Measurements from ENCODE around the gene POLR3E. TPM values are rescaled to one million over a fixed set of nuclear protein-coding genes. Genes with fewer than 3 reads are reported as not detected.

The POLR3E gene
- total RNA-seq, 2 experiments from 2014 or later, result 74.5 to 107 TPM

GRCh38 chr16:22257440-22257839 is 39.8 kb upstream of the POLR3E start:
- CTCF ChIA-PET (ENCODE audit: unreplicated experiment), result interaction anchor here (0.6 kb wide), 1 partner anchor 27 kb away, joined by 3 read pairs; no protein-coding TSS in a partner anchor
- peaks cover 91% of the 10 kb centered on the region for H3K36me3 ChIP-seq (ENCODE audit: insufficient read depth, low read length)

DNA sequence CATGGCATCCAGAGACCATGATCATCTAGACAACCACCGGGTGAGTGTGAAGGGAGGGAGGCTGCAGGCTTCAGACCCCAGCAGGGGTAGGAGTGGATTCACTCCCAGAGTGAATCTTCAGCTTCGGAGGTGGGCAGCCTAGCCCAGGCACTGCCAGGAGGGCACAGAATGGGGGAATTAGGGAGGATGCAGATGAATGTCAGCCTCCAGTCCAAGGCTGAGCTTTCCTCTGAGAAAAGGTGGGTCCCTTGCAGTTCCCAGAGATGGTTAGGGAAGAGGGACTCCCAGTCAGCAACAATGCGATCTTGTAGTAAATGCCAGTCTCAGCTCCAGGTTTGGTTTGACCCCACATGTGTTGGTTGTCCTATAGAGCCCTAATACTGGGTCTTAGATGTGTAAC is 36.7 kb upstream of the POLR3E start:
- intact Hi-C loops (cut with micrococcal nuclease; ENCODE audit: unreplicated experiment), result no loop called here
- no peaks in the 10 kb centered on the region for H4K20me1 ChIP-seq (ENCODE audit: insufficient read depth, low read length)
- no peak overlapping the region for H3K4me3 ChIP-seq (ENCODE audit: low read depth, low read length, poor library complexity, severe bottlenecking)
- H3K4me1 ChIP-seq (ENCODE audit: insufficient read depth, low read length, poor library complexity, severe bottlenecking), result no peaks in the 10 kb centered on the region
- no peak for DNase-seq (ENCODE audit: low spot score)
- H2AFZ ChIP-seq (ENCODE audit: low read length), result no peak overlapping the region
- no TSS peak for BruUV-seq (replicated peaks)
- no peak overlapping the region for H3K27ac ChIP-seq (ENCODE audit: low read depth, low read length, poor library complexity, severe bottlenecking)
- H3K9me2 ChIP-seq (ENCODE audit: insufficient read depth, low read length), result no peaks in the 10 kb centered on the region
- TF ChIP-seq EZH2phosphoT487 (IDR thresholded peaks at IDR 0.05; ENCODE audit: borderline replicate concordance, low read depth, low read length), result no peak
- TF ChIP-seq, protein P1, sequence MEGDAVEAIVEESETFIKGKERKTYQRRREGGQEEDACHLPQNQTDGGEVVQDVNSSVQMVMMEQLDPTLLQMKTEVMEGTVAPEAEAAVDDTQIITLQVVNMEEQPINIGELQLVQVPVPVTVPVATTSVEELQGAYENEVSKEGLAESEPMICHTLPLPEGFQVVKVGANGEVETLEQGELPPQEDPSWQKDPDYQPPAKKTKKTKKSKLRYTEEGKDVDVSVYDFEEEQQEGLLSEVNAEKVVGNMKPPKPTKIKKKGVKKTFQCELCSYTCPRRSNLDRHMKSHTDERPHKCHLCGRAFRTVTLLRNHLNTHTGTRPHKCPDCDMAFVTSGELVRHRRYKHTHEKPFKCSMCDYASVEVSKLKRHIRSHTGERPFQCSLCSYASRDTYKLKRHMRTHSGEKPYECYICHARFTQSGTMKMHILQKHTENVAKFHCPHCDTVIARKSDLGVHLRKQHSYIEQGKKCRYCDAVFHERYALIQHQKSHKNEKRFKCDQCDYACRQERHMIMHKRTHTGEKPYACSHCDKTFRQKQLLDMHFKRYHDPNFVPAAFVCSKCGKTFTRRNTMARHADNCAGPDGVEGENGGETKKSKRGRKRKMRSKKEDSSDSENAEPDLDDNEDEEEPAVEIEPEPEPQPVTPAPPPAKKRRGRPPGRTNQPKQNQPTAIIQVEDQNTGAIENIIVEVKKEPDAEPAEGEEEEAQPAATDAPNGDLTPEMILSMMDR (conservative IDR thresholded peaks at IDR 0.05; ENCODE audit: low read length), result no peak
- H3K79me2 ChIP-seq (ENCODE audit: insufficient read depth, low read depth, low read length), result no peaks in the 10 kb centered on the region
- no peak overlapping the region for H3K4me2 ChIP-seq (ENCODE audit: low read length)
- H3K36me3 ChIP-seq (ENCODE audit: insufficient read depth, low read length), result peaks cover 69% of the 10 kb centered on the region
- ChIA-PET POLR2A (no interaction called here), CTCF (ENCODE audit: unreplicated experiment) (no interaction called here)
- H3K9me3 ChIP-seq (ENCODE audit: low read length), result peaks cover 10% of the 10 kb centered on the region

More at GRCh38 chr16:22257440-22257839, 39.8 kb upstream of the POLR3E start:
- H3K4me3 ChIP-seq (ENCODE audit: low read depth, low read length, poor library complexity, severe bottlenecking), result no peak overlapping the region
- TF ChIP-seq EZH2phosphoT487 (IDR thresholded peaks at IDR 0.05; ENCODE audit: borderline replicate concordance, low read depth, low read length), result no peak
- no peaks in the 10 kb centered on the region for H3K4me1 ChIP-seq (ENCODE audit: insufficient read depth, low read length, poor library complexity, severe bottlenecking)
- no peaks in the 10 kb centered on the region for H3K9me2 ChIP-seq (ENCODE audit: insufficient read depth, low read length)
- BruUV-seq (replicated peaks), result no TSS peak
- no peaks in the 10 kb centered on the region for H4K20me1 ChIP-seq (ENCODE audit: insufficient read depth, low read length)
- intact Hi-C loops (cut with micrococcal nuclease; ENCODE audit: unreplicated experiment), result no loop called here
- H3K79me2 ChIP-seq (ENCODE audit: insufficient read depth, low read depth, low read length), result no peaks in the 10 kb centered on the region
- no peak for DNase-seq (ENCODE audit: low spot score)
- no peak overlapping the region for H3K27ac ChIP-seq (ENCODE audit: low read depth, low read length, poor library complexity, severe bottlenecking)
- peaks cover 16% of the 10 kb centered on the region for H3K9me3 ChIP-seq (ENCODE audit: low read length)
- no peak overlapping the region for H3K4me2 ChIP-seq (ENCODE audit: low read length)
- no peak overlapping the region for H2AFZ ChIP-seq (ENCODE audit: low read length)
- POLR2A ChIA-PET, result no interaction called here

DNA sequence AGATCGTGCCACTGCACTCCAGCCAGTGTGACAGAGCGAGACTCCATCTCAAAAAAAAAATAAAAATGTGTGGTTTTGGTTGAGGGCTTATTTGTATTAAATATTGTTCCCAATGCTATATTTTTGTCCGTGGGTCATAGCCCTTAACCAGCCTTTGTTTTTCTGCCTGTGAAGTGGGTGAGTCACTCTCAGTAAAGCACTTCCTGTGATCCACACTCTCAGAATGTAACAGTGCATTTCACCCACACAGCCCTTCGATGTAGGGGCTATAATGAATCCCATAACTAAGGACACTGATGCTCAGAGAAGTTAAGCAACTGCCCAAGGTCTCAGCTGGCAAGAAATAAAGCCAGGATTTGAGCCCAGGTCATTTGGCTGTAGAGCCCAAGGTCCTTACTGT is 34.7 kb upstream of the POLR3E start:
- peaks cover 64% of the 10 kb centered on the region for H3K36me3 ChIP-seq (ENCODE audit: insufficient read depth, low read length)
- H3K4me2 ChIP-seq (ENCODE audit: low read length), result no peak overlapping the region
- H4K20me1 ChIP-seq (ENCODE audit: insufficient read depth, low read length), result no peaks in the 10 kb centered on the region
- TF ChIP-seq, protein P1 (conservative IDR thresholded peaks at IDR 0.05; ENCODE audit: low read length), result no peak
- no peak for TF ChIP-seq EZH2phosphoT487 (IDR thresholded peaks at IDR 0.05; ENCODE audit: borderline replicate concordance, low read depth, low read length)
- no peaks in the 10 kb centered on the region for H3K79me2 ChIP-seq (ENCODE audit: insufficient read depth, low read depth, low read length)
- BruUV-seq (replicated peaks), result no TSS peak
- no peak overlapping the region for H3K4me3 ChIP-seq (ENCODE audit: low read depth, low read length, poor library complexity, severe bottlenecking)
- intact Hi-C loops (cut with micrococcal nuclease; ENCODE audit: unreplicated experiment), result no loop called here
- ChIA-PET POLR2A (no interaction called here), CTCF (ENCODE audit: unreplicated experiment) (no interaction called here)
- no peak overlapping the region for H3K27ac ChIP-seq (ENCODE audit: low read depth, low read length, poor library complexity, severe bottlenecking)
- no peak overlapping the region for H2AFZ ChIP-seq (ENCODE audit: low read length)
- H3K4me1 ChIP-seq (ENCODE audit: insufficient read depth, low read length, poor library complexity, severe bottlenecking), result no peaks in the 10 kb centered on the region
- peaks cover 10% of the 10 kb centered on the region for H3K9me3 ChIP-seq (ENCODE audit: low read length)
- no peaks in the 10 kb centered on the region for H3K9me2 ChIP-seq (ENCODE audit: insufficient read depth, low read length)
- DNase-seq (ENCODE audit: low spot score), result no peak

All from OCI-LY7 (cell line).